CD4-positive, alpha-beta T cell (primary cell): Measurements from ENCODE around the gene RNF126. TPM values are rescaled to one million over a fixed set of nuclear protein-coding genes. Genes with fewer than 3 reads are reported as not detected.

Experiments
- ATAC-seq: fragments of 200-7000 bp; cut with Tn5 transposase; one replicate; pipeline ENCODE4 v1.10.0; 2022; ENCODE audit warnings: mild to moderate bottlenecking; ENCODE audit not compliant: poor library complexity
- CTCF ChIA-PET: fragments of 350-600 bp; sonication (Branson Sonifier 250); formaldehyde crosslinking; loops from one replicate; lab custom pipeline; 2021; ENCODE audit warnings: antibody characterized with exemption, inconsistent platforms; lab: Charles Lee
- POLR2A ChIA-PET: fragments of 350-600 bp; sonication (Branson Sonifier 250); formaldehyde crosslinking; loops from one replicate; lab custom pipeline; 2021; ENCODE audit warnings: antibody characterized with exemption, inconsistent platforms; lab: Charles Lee
- DNase-seq, 14 experiments: peaks; one replicate each; pipeline ENCODE4 v3.0.0-alpha.2; 2013 to 2020; ENCODE audit warnings: mixed read lengths in 2 of 14
- H3K27ac ChIP-seq, 2 donors: one replicate each; pipeline versions ENCODE4 v1.5.1 to v1.7.0; 2013; ENCODE audit warnings: low read length in 2 of 2, low read depth in 1 of 2, mild to moderate bottlenecking in 1 of 2
- H3K27me3 ChIP-seq, 2 experiments: 1 replicate in 1 of 2; 2 replicates in 1 of 2; pipeline versions ENCODE4 v1.6.1 to v1.7.0; 2013; ENCODE audit warnings: low read length in 2 of 2, control low read depth in 1 of 2, mild to moderate bottlenecking in 1 of 2, moderate library complexity in 1 of 2; ENCODE audit not compliant: insufficient read depth in 2 of 2, control insufficient read depth in 1 of 2
- H3K36me3 ChIP-seq: one replicate; pipeline ENCODE4 v1.6.1; 2013; ENCODE audit warnings: low read length, control low read depth; ENCODE audit not compliant: insufficient read depth
- H3K4me1 ChIP-seq: one replicate; pipeline ENCODE4 v1.6.1; 2013; ENCODE audit warnings: low read length, control low read depth; ENCODE audit not compliant: insufficient read depth
- H3K4me3 ChIP-seq: one replicate; pipeline ENCODE4 v1.5.1; 2013; ENCODE audit warnings: mild to moderate bottlenecking, low read length, moderate library complexity
- H3K9me3 ChIP-seq, 2 experiments: 1 replicate in 1 of 2; 2 replicates in 1 of 2; pipeline versions ENCODE4 v1.6.1 to v1.7.0; 2013; ENCODE audit warnings: low read length in 2 of 2, mild to moderate bottlenecking in 2 of 2, control low read depth in 1 of 2, moderate library complexity in 1 of 2; ENCODE audit not compliant: control insufficient read depth in 1 of 2, insufficient read depth in 1 of 2
- H3K27ac Mint-ChIP-seq: one replicate; pipeline ENCODE4 v1.8.0; 2020; ENCODE audit warnings: mixed read lengths
- H3K27me3 Mint-ChIP-seq: one replicate; pipeline ENCODE4 v1.8.0; 2021; ENCODE audit warnings: mixed read lengths
- H3K36me3 Mint-ChIP-seq: one replicate; pipeline ENCODE4 v1.8.0; 2021; ENCODE audit warnings: low read depth, mixed read lengths
- H3K4me1 Mint-ChIP-seq: one replicate; pipeline ENCODE4 v1.8.0; 2021; ENCODE audit warnings: low read depth, mixed read lengths
- H3K4me3 Mint-ChIP-seq: one replicate; pipeline ENCODE4 v1.8.0; 2020; ENCODE audit warnings: mild to moderate bottlenecking, mixed read lengths
- H3K9me3 Mint-ChIP-seq: one replicate; pipeline ENCODE4 v1.8.0; 2020; ENCODE audit warnings: mixed read lengths
- intact Hi-C, 2 experiments: fragments of 100-400 bp; cut with DNase I in 1 of 2; cut with micrococcal nuclease in 1 of 2; formaldehyde crosslinking; loops; one replicate each; pipeline versions ENCODE4 v1.15.1 to v1.9.0; 2023 to 2025; cut with DNase I, micrococcal nuclease
- total RNA-seq, 174 experiments: library from RNA in 2 of 174; stranded (reverse) in 2 of 174; gene quantifications; one replicate each; pipeline ENCODE4 v1.2.3 and lab custom pipeline; 2021 to 2026
- TF ChIP-seq, protein P1 (sequence below): fragments of 200-600 bp; IDR thresholded peaks from one replicate; pipeline ENCODE4 v1.8.0; 2022; ENCODE audit warnings: antibody characterized with exemption, mild to moderate bottlenecking

RNF126 gene
- total RNA-seq, 2 experiments from 2014 or later = 112 to 119 TPM

DNA sequence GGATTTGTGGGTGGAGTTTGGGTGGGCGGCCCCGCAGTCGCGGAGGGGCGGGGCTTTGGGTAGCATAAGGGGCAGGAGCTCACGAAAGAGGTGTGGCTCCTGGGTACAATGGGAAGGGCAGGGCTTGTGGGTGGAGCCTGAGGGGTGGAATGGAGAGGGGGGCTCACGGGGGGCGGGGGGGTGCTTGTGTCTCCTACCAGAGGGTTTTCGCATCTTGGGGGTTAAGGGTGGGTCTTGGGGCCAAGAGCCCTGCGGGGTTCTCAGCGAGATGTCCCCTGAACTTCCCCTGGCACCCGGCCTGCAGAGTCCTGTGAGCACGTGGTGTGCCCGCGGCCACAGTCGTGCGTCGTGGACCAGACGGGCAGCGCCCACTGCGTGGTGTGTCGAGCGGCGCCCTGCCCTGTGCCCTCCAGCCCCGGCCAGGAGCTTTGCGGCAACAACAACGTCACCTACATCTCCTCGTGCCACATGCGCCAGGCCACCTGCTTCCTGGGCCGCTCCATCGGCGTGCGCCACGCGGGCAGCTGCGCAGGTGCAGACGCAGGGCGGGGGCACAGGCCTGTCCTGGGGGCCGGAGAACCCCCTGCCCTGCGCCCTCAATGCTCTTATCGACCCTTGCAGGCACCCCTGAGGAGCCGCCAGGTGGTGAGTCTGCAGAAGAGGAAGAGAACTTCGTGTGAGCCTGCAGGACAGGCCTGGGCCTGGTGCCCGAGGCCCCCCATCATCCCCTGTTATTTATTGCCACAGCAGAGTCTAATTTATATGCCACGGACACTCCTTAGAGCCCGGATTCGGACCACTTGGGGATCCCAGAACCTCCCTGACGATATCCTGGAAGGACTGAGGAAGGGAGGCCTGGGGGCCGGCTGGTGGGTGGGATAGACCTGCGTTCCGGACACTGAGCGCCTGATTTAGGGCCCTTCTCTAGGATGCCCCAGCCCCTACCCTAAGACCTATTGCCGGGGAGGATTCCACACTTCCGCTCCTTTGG, 18.3 kb upstream of the RNF126 start:
- Mint-ChIP-seq H3K9me3 (no peaks in the 10 kb centered on the region), H3K4me1 (no peaks in the 10 kb centered on the region), H3K27ac (peak overlapping the region; percentile 88), H3K27me3 (peaks cover 4% of the 10 kb centered on the region), H3K4me3 (peak overlapping the region; percentile 97), H3K36me3 (no peaks in the 10 kb centered on the region)
- ChIA-PET CTCF (interaction anchor here (2.0 to 2.7 kb wide), 3 partner anchors 21 to 171 kb away, joined by 8 to 17 read pairs (median 14); no protein-coding TSS in a partner anchor), POLR2A (interaction anchor here (0.6 to 4.4 kb wide), 5 partner anchors 18 to 924 kb away, joined by 3 to 45 read pairs (median 5); partner anchors contain the start of genes POLRMT, PTBP1, RNF126 and UQCR11)
- Histone ChIP-seq H3K27ac (peak overlapping the region; percentile 66 to 82), H3K36me3 (no peaks in the 10 kb centered on the region), H3K4me3 (peak overlapping the region; percentile 52), H3K4me1 (peaks cover 35% of the 10 kb centered on the region), H3K9me3 (peaks cover 0 to 21% of the 10 kb centered on the region in 2 experiments), H3K27me3 (peaks cover 5 to 6% of the 10 kb centered on the region in 2 experiments)
- intact Hi-C loops = loop anchor here (1.0 to 5.0 kb wide), 3 partner anchors 71 to 116 kb away; partner anchors contain the start of genes BSG (in 1 of the 2) and PTBP1 (in 1 of the 2)
- peak in 10 of 14 experiments; percentile 78 to 96 (median 91) for DNase-seq
- TF ChIP-seq, protein P1, sequence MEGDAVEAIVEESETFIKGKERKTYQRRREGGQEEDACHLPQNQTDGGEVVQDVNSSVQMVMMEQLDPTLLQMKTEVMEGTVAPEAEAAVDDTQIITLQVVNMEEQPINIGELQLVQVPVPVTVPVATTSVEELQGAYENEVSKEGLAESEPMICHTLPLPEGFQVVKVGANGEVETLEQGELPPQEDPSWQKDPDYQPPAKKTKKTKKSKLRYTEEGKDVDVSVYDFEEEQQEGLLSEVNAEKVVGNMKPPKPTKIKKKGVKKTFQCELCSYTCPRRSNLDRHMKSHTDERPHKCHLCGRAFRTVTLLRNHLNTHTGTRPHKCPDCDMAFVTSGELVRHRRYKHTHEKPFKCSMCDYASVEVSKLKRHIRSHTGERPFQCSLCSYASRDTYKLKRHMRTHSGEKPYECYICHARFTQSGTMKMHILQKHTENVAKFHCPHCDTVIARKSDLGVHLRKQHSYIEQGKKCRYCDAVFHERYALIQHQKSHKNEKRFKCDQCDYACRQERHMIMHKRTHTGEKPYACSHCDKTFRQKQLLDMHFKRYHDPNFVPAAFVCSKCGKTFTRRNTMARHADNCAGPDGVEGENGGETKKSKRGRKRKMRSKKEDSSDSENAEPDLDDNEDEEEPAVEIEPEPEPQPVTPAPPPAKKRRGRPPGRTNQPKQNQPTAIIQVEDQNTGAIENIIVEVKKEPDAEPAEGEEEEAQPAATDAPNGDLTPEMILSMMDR = no peak
- peak; percentile 70 for ATAC-seq

DNA sequence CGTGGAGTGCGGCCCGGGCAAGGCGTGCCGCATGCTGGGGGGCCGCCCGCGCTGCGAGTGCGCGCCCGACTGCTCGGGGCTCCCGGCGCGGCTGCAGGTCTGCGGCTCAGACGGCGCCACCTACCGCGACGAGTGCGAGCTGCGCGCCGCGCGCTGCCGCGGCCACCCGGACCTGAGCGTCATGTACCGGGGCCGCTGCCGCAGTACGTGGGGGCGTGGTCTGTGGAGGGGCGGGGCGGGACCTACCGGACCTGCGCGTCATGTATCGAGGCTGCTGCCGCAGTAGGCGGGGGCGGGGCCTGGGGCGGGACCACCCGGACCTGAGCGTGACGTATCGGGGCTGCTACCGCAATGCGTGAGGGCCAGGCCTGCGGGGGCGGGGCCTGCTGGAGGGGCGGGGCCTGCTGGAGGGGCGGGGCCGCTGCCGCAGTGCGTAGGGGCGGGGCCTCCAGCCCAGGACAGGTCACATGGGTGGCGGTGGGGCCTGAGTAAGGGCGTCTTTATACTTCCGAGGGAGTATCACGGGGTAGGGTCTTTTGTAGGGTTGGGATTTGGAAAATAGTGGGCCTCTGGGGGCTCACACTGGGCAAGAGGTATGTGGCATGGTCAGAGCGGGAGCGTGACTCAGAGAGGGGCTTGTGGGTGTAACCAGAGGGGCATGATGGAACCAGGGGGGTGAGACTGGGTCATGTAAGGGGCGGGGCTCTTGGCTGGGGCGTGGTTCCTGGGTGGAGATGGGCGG, 17.4 kb upstream of the RNF126 start:
- intact Hi-C loops = loop anchor here (1.0 to 5.0 kb wide), 7 partner anchors 17 to 117 kb away; partner anchors contain the start of genes RNF126 (in 2 of the 2), BSG (in 1 of the 2), POLRMT (in 1 of the 2) and PTBP1 (in 1 of the 2)
- H3K27me3 Mint-ChIP-seq = peaks cover 6% of the 10 kb centered on the region
- no peaks in the 10 kb centered on the region for H3K36me3 Mint-ChIP-seq
- ATAC-seq (peak; percentile 77), DNase-seq (peak; percentile 99 to 100 (median 100))
- POLR2A ChIA-PET = interaction anchor here (0.6 to 4.4 kb wide), 9 partner anchors 17 to 925 kb away, joined by 3 to 45 read pairs (median 5); partner anchors contain the start of genes CDC34, POLRMT, PTBP1 and RNF126
- H3K27ac Mint-ChIP-seq = peak overlapping the region; percentile 88
- TF ChIP-seq, protein P1 = no peak
- CTCF ChIA-PET = interaction anchor here (0.7 to 2.7 kb wide), 6 partner anchors 13 to 170 kb away, joined by 3 to 17 read pairs (median 8); no protein-coding TSS in a partner anchor
- Histone ChIP-seq H3K9me3 (peaks cover 0 to 27% of the 10 kb centered on the region in 2 experiments), H3K4me1 (peaks cover 40% of the 10 kb centered on the region), H3K4me3 (peak overlapping the region; percentile 52), H3K27me3 (peaks cover 10 to 11% of the 10 kb centered on the region in 2 experiments), H3K36me3 (no peaks in the 10 kb centered on the region), H3K27ac (peak overlapping the region; percentile 66 to 82)
- H3K4me3 Mint-ChIP-seq = peak overlapping the region; percentile 97
- no peaks in the 10 kb centered on the region for H3K9me3 Mint-ChIP-seq
- H3K4me1 Mint-ChIP-seq = peaks cover under 1% of the 10 kb centered on the region
